Neuronal stem cell (in vitro differentiated cells): ENCODE results near the gene GPER1.
A peak's percentile ranks its signal among the peaks of the same experiment; 100 is the strongest.

Experiments used
- DNase-seq: peaks from one replicate; pipeline ENCODE4 v3.0.0-alpha.2; 2013; ENCODE audit warnings: low spot score
- H2AFZ ChIP-seq: one replicate; pipeline ENCODE4 v1.6.1; 2013; ENCODE audit warnings: mild to moderate bottlenecking, low read length, inconsistent platforms
- H2AK5ac ChIP-seq: 2 replicates; pipeline ENCODE4 v1.6.1; 2013; ENCODE audit warnings: low read depth, mild to moderate bottlenecking, inconsistent platforms, low read length, moderate library complexity, mixed read lengths
- H2BK120ac ChIP-seq: 2 replicates; pipeline ENCODE4 v1.6.1; 2013; ENCODE audit warnings: low read depth, mild to moderate bottlenecking, inconsistent platforms, low read length, moderate library complexity, mixed read lengths
- H2BK12ac ChIP-seq: one replicate; pipeline ENCODE4 v1.6.1; 2013; ENCODE audit warnings: low read length, inconsistent platforms
- H2BK15ac ChIP-seq: 2 replicates; pipeline ENCODE4 v1.6.1; 2013; ENCODE audit warnings: mild to moderate bottlenecking, low read length, inconsistent platforms, mixed read lengths
- H2BK5ac ChIP-seq: one replicate; pipeline ENCODE4 v1.6.1; 2013; ENCODE audit warnings: inconsistent platforms, mild to moderate bottlenecking, low read length, moderate library complexity
- H3K14ac ChIP-seq: one replicate; pipeline ENCODE4 v1.6.1; 2013; ENCODE audit warnings: low read length, inconsistent platforms
- H3K18ac ChIP-seq: 2 replicates; pipeline ENCODE4 v1.6.1; 2013; ENCODE audit warnings: low read length, inconsistent platforms
- H3K23ac ChIP-seq: 2 replicates; pipeline ENCODE4 v1.6.1; 2013; ENCODE audit warnings: low read depth, mild to moderate bottlenecking, mixed read lengths, low read length, inconsistent platforms; ENCODE audit not compliant: poor library complexity
- H3K27ac ChIP-seq: replicated peaks from 3 replicates; pipeline ENCODE4 v1.5.1; 2013; ENCODE audit warnings: low read length, inconsistent platforms
- H3K27me3 ChIP-seq, 3 experiments: 2 replicates each; pipeline ENCODE4 v1.6.1; 2013; ENCODE audit warnings: low read length in 3 of 3, mild to moderate bottlenecking in 2 of 3, inconsistent platforms in 1 of 3, low read depth in 1 of 3, mixed read lengths in 1 of 3, moderate library complexity in 1 of 3; ENCODE audit not compliant: control insufficient read depth in 3 of 3, insufficient read depth in 3 of 3
- H3K36me3 ChIP-seq, 2 donors: replicated peaks in 1 of 2; 2 replicates each; pipeline ENCODE4 v1.6.1; 2013; ENCODE audit warnings: low read length in 2 of 2; ENCODE audit not compliant: control insufficient read depth in 2 of 2, insufficient read depth in 2 of 2
- H3K4ac ChIP-seq: 2 replicates; pipeline ENCODE4 v1.6.1; 2013; ENCODE audit warnings: inconsistent platforms, mild to moderate bottlenecking, low read length, moderate library complexity
- H3K4me1 ChIP-seq, 2 donors: 1 replicate in 1 of 2; 2 replicates in 1 of 2; pipeline ENCODE4 v1.6.1; 2013; ENCODE audit warnings: low read length in 2 of 2, low read depth in 1 of 2; ENCODE audit not compliant: control insufficient read depth in 2 of 2, insufficient read depth in 1 of 2
- H3K4me2 ChIP-seq: one replicate; pipeline ENCODE4 v1.6.1; 2013; ENCODE audit warnings: mild to moderate bottlenecking, low read length, inconsistent platforms; ENCODE audit not compliant: insufficient read depth, poor library complexity, severe bottlenecking
- H3K4me3 ChIP-seq, 2 donors: 2 replicates each; pipeline ENCODE4 v1.5.1; 2013; ENCODE audit warnings: low read length in 2 of 2, mild to moderate bottlenecking in 2 of 2, inconsistent platforms in 1 of 2, moderate library complexity in 1 of 2
- H3K79me1 ChIP-seq: one replicate; pipeline ENCODE4 v1.6.1; 2013; ENCODE audit warnings: low read depth, mild to moderate bottlenecking, inconsistent platforms, low read length, moderate library complexity
- H3K9ac ChIP-seq: one replicate; pipeline ENCODE4 v1.6.1; 2013; ENCODE audit warnings: mild to moderate bottlenecking, low read depth, low read length, inconsistent platforms; ENCODE audit not compliant: poor library complexity
- H3K9me3 ChIP-seq, 2 donors: replicated peaks in 1 of 2; 2 replicates each; pipeline versions ENCODE3 to v1.6.1; 2013; ENCODE audit warnings: low read length in 2 of 2, mild to moderate bottlenecking in 2 of 2, inconsistent platforms in 1 of 2, low read depth in 1 of 2, mixed read lengths in 1 of 2, moderate library complexity in 1 of 2; ENCODE audit not compliant: control insufficient read depth in 2 of 2, insufficient read depth in 1 of 2
- H4K8ac ChIP-seq: one replicate; pipeline ENCODE4 v1.6.1; 2013; ENCODE audit warnings: low read depth, mild to moderate bottlenecking, inconsistent platforms, low read length, moderate library complexity
- H4K91ac ChIP-seq: one replicate; pipeline ENCODE4 v1.6.1; 2013; ENCODE audit warnings: low read length, low read depth, mild to moderate bottlenecking, inconsistent platforms; ENCODE audit not compliant: poor library complexity
- WGBS, 2 donors: extraction: QIAGEN DNeasy Blood & Tissue Kit; methylation state at CpG; one replicate each; pipeline ENCODE4 v1.1.7; 2013; ENCODE audit warnings: missing lambda C conversion rate in 2 of 2, mixed read lengths in 1 of 2; ENCODE audit not compliant: insufficient read length in 2 of 2, insufficient replicate concordance in 1 of 2; ENCODE audit errors: extremely low coverage in 2 of 2; 5-methylcytosine and 5-hydroxymethylcytosine counted together

GPER1 gene

GRCh38 chr7:1062296-1063294 is 25.3 kb upstream of the GPER1 start:
- no peak overlapping the region for H3K4me2 ChIP-seq
- no peak overlapping the region for H3K27ac ChIP-seq
- no peaks in the 10 kb centered on the region for H3K9me3 ChIP-seq
- H2AFZ ChIP-seq, result no peak overlapping the region
- no peak for DNase-seq
- peak overlapping the region; percentile 61 for H2AK5ac ChIP-seq
- H3K4me3 ChIP-seq, result no peak overlapping the region
- no peak overlapping the region for H3K4ac ChIP-seq
- no peak overlapping the region for H2BK120ac ChIP-seq
- no peak overlapping the region for H4K8ac ChIP-seq
- H2BK15ac ChIP-seq, result no peak overlapping the region
- H3K79me1 ChIP-seq, result peaks cover 10% of the 10 kb centered on the region
- no peak overlapping the region for H2BK5ac ChIP-seq
- H4K91ac ChIP-seq, result no peak overlapping the region
- no peak overlapping the region for H2BK12ac ChIP-seq
- no peak overlapping the region for H3K18ac ChIP-seq
- H3K27me3 ChIP-seq, result peaks cover 0 to 2% (median 0%) of the 10 kb centered on the region in 3 experiments
- no peak overlapping the region for H3K23ac ChIP-seq
- peaks cover 3 to 7% of the 10 kb centered on the region in 2 donors for H3K36me3 ChIP-seq
- H3K9ac ChIP-seq, result no peak overlapping the region
- H3K4me1 ChIP-seq, result peaks cover 3 to 23% of the 10 kb centered on the region in 2 donors
- WGBS, 2 donors, result no CpG with 5 or more reads among the region's 33 CpGs
- no peak overlapping the region for H3K14ac ChIP-seq

- Histone ChIP-seq H2BK15ac (no peak overlapping the region), H2BK120ac (no peak overlapping the region), H3K18ac (no peak overlapping the region), H3K4me1 (peaks cover 3 to 23% of the 10 kb centered on the region in 2 donors), H3K27me3 (peaks cover 0 to 2% (median 0%) of the 10 kb centered on the region in 3 experiments), H2AFZ (no peak overlapping the region), H3K9me3 (no peaks in the 10 kb centered on the region), H3K23ac (no peak overlapping the region), H4K8ac (no peak overlapping the region), H4K91ac (no peak overlapping the region), H3K36me3 (peaks cover under 1 to 1% of the 10 kb centered on the region in 2 donors), H2AK5ac (peak overlapping the region; percentile 61), H2BK12ac (no peak overlapping the region), H3K27ac (no peak overlapping the region), H3K14ac (no peak overlapping the region), H3K4me3 (no peak overlapping the region), H3K4ac (no peak overlapping the region), H2BK5ac (no peak overlapping the region), H3K9ac (no peak overlapping the region), H3K4me2 (no peak overlapping the region), H3K79me1 (peaks cover 9% of the 10 kb centered on the region)
- DNase-seq, result no peak
- no CpG with 5 or more reads among the region's 21 CpGs for WGBS, 2 donors
These were observed 24.6 kb upstream of the GPER1 start for GRCh38 chr7:1063361-1063760.

- Histone ChIP-seq H4K91ac (no peak overlapping the region), H3K4me1 (peaks cover 3 to 19% of the 10 kb centered on the region in 2 donors), H3K79me1 (peaks cover 9% of the 10 kb centered on the region), H3K4me2 (no peak overlapping the region), H3K27ac (no peak overlapping the region), H3K14ac (peak overlapping the region; percentile 90), H3K18ac (peak overlapping the region; percentile 53), H3K23ac (peak overlapping the region; percentile 58), H2BK5ac (no peak overlapping the region), H3K36me3 (no peaks in the 10 kb centered on the region), H2AFZ (no peak overlapping the region), H3K4me3 (no peak overlapping the region), H3K9me3 (no peaks in the 10 kb centered on the region), H3K27me3 (peaks cover 0 to 2% (median 0%) of the 10 kb centered on the region in 3 experiments), H2BK120ac (no peak overlapping the region), H2AK5ac (peak overlapping the region; percentile 84), H2BK12ac (no peak overlapping the region), H2BK15ac (peak overlapping the region; percentile 71), H3K4ac (no peak overlapping the region), H3K9ac (peak overlapping the region; percentile 74), H4K8ac (no peak overlapping the region)
- DNase-seq, result no peak
- WGBS, 2 donors, result no CpG with 5 or more reads among the region's 13 CpGs
These were observed 23.3 kb upstream of the GPER1 start for GRCh38 chr7:1064581-1064980.

GRCh38 chr7:1065263-1065584 is 22.7 kb upstream of the GPER1 start:
- H3K4me3 ChIP-seq, result no peak overlapping the region
- no peak overlapping the region for H3K4ac ChIP-seq
- peak overlapping the region; percentile 81 for H3K18ac ChIP-seq
- H2BK120ac ChIP-seq, result no peak overlapping the region
- no peak overlapping the region for H4K91ac ChIP-seq
- H3K23ac ChIP-seq, result peak overlapping the region; percentile 30
- peaks cover 3 to 16% of the 10 kb centered on the region in 2 donors for H3K4me1 ChIP-seq
- peak overlapping the region; percentile 70 for H2AK5ac ChIP-seq
- H3K27ac ChIP-seq, result no peak overlapping the region
- DNase-seq, result no peak
- H2BK12ac ChIP-seq, result no peak overlapping the region
- H3K9ac ChIP-seq, result peak overlapping the region; percentile 39
- H2BK15ac ChIP-seq, result no peak overlapping the region
- no peaks in the 10 kb centered on the region for H3K9me3 ChIP-seq
- no CpG with 5 or more reads among the region's 12 CpGs for WGBS, 2 donors
- H3K14ac ChIP-seq, result no peak overlapping the region
- no peak overlapping the region for H2AFZ ChIP-seq
- H3K79me1 ChIP-seq, result peaks cover 9% of the 10 kb centered on the region
- no peak overlapping the region for H3K4me2 ChIP-seq
- peak overlapping the region; percentile 45 for H2BK5ac ChIP-seq
- peaks cover 0 to 2% (median 0%) of the 10 kb centered on the region in 3 experiments for H3K27me3 ChIP-seq
- no peak overlapping the region for H4K8ac ChIP-seq
- no peaks in the 10 kb centered on the region for H3K36me3 ChIP-seq
